ENCODE data around the gene CBY1. TPM values are rescaled to one million over a fixed set of nuclear protein-coding genes. Genes with fewer than 3 reads are reported as not detected.

Gene CBY1
- total RNA-seq (10 to 100 TPM; 14.0 to 15.1 TPM), polyA plus RNA-seq (7.6 TPM)

- Mint-ChIP-seq H3K9me3 (no peaks in the 10 kb centered on the region), H3K27ac (peak within 1 kb of the TSS; percentile 96 to 99 (median 99)), H3K4me3 (peak within 1 kb of the TSS; percentile 94 to 97 (median 96)), H3K27me3 (peaks cover 0 to 1% of the 10 kb centered on the region in 2 donors), H3K4me1 (peaks cover 8 to 29% (median 19%) of the 10 kb centered on the region in 3 donors), H3K36me3 (peaks cover 0 to 12% (median 0%) of the 10 kb centered on the region in 3 donors)
- Histone ChIP-seq H3K36me3 (ENCODE audit: insufficient read depth, low read length) (no peaks in the 10 kb centered on the region), H3K27me3 (ENCODE audit: insufficient read depth, low read length, poor library complexity, severe bottlenecking) (no peaks in the 10 kb centered on the region), H3K9me3 (ENCODE audit: low read length) (no peaks in the 10 kb centered on the region), H3K27ac (ENCODE audit: low read depth, low read length) (peak within 1 kb of the TSS; percentile 96), H3K4me1 (ENCODE audit: insufficient read depth, low read length) (peaks cover 12% of the 10 kb centered on the region), H3K4me3 (ENCODE audit: low read length) (peak within 1 kb of the TSS; percentile 88)
- CTCF ChIA-PET, result interaction anchor here (3.5 kb wide), 1 partner anchor 26 kb away, joined by 18 read pairs; the partner anchor contains the start of gene TOMM22
- POLR2A ChIA-PET, result interaction anchor here (0.5 kb wide), 2 partner anchors 46 to 1808 kb away, joined by 3 to 8 read pairs; no protein-coding TSS in a partner anchor
- DNase-seq, result peak; percentile 82 to 91 (median 83)
These were observed at the start of gene CBY1, which contains the start of gene FAM227A for GRCh38 chr22:38656256-38657044. TSS of gene CBY1 (plus strand) at chr22:38656638. CDS start at chr22:38668055, 11,417 bp downstream. TSS of gene FAM227A (minus strand) at chr22:38656392. CDS start at chr22:38650168, 6,224 bp downstream.

GRCh38 chr22:38607680-38608079, 48.8 kb upstream of the CBY1 start:
- no peak overlapping the region for H3K27ac ChIP-seq (ENCODE audit: low read depth, low read length)
- Mint-ChIP-seq H3K27ac (no peak overlapping the region), H3K4me3 (no peak overlapping the region), H3K4me1 (no peaks in the 10 kb centered on the region), H3K27me3 (peaks cover 11 to 12% of the 10 kb centered on the region in 2 donors), H3K9me3 (no peaks in the 10 kb centered on the region), H3K36me3 (no peaks in the 10 kb centered on the region)
- no peaks in the 10 kb centered on the region for H3K9me3 ChIP-seq (ENCODE audit: low read length)
- DNase-seq, result no peak
- ChIA-PET CTCF (no interaction called here), POLR2A (no interaction called here)
- H3K36me3 ChIP-seq (ENCODE audit: insufficient read depth, low read length), result no peaks in the 10 kb centered on the region
- H3K4me3 ChIP-seq (ENCODE audit: low read length), result no peak overlapping the region
- no peaks in the 10 kb centered on the region for H3K27me3 ChIP-seq (ENCODE audit: insufficient read depth, low read length, poor library complexity, severe bottlenecking)
- H3K4me1 ChIP-seq (ENCODE audit: insufficient read depth, low read length), result no peaks in the 10 kb centered on the region

DNA sequence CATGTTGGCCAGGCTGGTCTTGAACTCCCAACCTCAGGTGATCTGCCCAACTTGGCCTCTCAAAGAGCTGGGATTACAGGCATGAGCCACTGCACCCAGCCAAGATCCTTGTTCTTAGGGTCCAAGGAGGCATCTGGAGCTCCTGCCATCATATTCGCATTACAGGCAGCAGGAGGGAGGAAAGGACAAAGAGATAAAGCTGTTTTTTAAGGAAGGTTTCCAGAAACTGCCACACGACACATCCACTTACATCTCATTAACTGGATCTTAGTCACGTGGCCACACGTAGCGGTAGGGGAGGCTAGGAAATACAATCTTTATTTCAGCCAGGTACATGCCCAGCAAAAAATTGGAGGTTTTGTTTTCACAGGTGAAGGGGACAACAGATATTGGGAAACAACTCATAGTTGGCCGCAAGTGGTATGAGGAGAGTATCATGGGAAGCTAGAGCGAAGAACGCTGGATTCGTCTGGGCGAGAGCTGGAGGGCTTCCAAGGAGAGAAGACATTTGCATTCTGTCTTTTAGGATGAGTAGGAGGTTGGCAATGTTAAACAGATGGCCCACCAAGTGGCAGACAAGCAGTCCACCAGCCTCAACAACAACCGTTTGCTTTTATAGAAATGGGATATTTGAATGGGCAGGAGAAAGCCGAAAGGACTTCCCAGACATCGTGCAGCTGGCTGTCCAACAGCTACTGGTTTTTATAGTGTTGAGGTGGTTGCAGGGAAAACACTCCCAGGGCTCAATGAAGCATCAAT, 47.3 kb upstream of the CBY1 start:
- POLR2A ChIA-PET, result no interaction called here
- Histone ChIP-seq H3K4me1 (ENCODE audit: insufficient read depth, low read length) (no peaks in the 10 kb centered on the region), H3K27ac (ENCODE audit: low read depth, low read length) (no peak overlapping the region), H3K36me3 (ENCODE audit: insufficient read depth, low read length) (no peaks in the 10 kb centered on the region), H3K9me3 (ENCODE audit: low read length) (no peaks in the 10 kb centered on the region), H3K4me3 (ENCODE audit: low read length) (no peak overlapping the region), H3K27me3 (ENCODE audit: insufficient read depth, low read length, poor library complexity, severe bottlenecking) (no peaks in the 10 kb centered on the region)
- Mint-ChIP-seq H3K36me3 (no peaks in the 10 kb centered on the region), H3K27me3 (peaks cover 10 to 11% of the 10 kb centered on the region in 2 donors), H3K9me3 (no peaks in the 10 kb centered on the region), H3K27ac (no peak overlapping the region), H3K4me1 (no peaks in the 10 kb centered on the region), H3K4me3 (no peak overlapping the region)
- DNase-seq, result no peak
- CTCF ChIA-PET, result no interaction called here

- no peak for DNase-seq
- no peaks in the 10 kb centered on the region for H3K36me3 ChIP-seq (ENCODE audit: insufficient read depth, low read length)
- no peak overlapping the region for H3K4me3 ChIP-seq (ENCODE audit: low read length)
- H3K9me3 Mint-ChIP-seq, result no peaks in the 10 kb centered on the region
- H3K9me3 ChIP-seq (ENCODE audit: low read length), result no peaks in the 10 kb centered on the region
- H3K27me3 ChIP-seq (ENCODE audit: insufficient read depth, low read length, poor library complexity, severe bottlenecking), result no peaks in the 10 kb centered on the region
- H3K4me1 Mint-ChIP-seq, result no peaks in the 10 kb centered on the region
- ChIA-PET POLR2A (no interaction called here), CTCF (no interaction called here)
- no peak overlapping the region for H3K4me3 Mint-ChIP-seq
- H3K4me1 ChIP-seq (ENCODE audit: insufficient read depth, low read length), result no peaks in the 10 kb centered on the region
- H3K27ac Mint-ChIP-seq, result peak overlapping the region in 1 of 8 donors; percentile 60
- no peak overlapping the region for H3K27ac ChIP-seq (ENCODE audit: low read depth, low read length)
- peaks cover 0 to under 1% (median 0%) of the 10 kb centered on the region in 3 donors for H3K36me3 Mint-ChIP-seq
- peaks cover 8 to 11% of the 10 kb centered on the region in 2 donors for H3K27me3 Mint-ChIP-seq
These were observed 46.2 kb upstream of the CBY1 start for GRCh38 chr22:38610234-38610633.

DNA sequence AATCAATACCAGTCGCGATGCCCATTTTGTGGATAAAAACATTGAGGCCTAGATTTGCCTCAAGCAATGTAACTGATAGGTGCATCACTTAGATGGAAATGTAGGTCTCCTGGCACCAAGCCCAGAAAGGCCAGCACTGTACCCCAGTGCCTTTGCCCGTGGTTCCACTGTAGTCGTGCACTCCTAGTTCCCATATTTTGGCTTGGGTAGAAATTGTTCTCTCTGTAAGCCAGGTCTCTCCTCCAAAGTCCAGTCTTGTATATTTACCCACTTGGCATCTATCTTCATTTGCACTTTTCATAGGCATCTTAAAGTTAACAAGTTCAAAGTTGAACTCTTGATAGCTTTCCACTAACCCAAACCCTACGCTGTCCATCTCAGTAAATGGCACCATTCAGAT, 44.9 kb upstream of the CBY1 start:
- Histone ChIP-seq H3K27ac (ENCODE audit: low read depth, low read length) (no peak overlapping the region), H3K36me3 (ENCODE audit: insufficient read depth, low read length) (no peaks in the 10 kb centered on the region), H3K4me1 (ENCODE audit: insufficient read depth, low read length) (no peaks in the 10 kb centered on the region), H3K27me3 (ENCODE audit: insufficient read depth, low read length, poor library complexity, severe bottlenecking) (no peaks in the 10 kb centered on the region), H3K9me3 (ENCODE audit: low read length) (no peaks in the 10 kb centered on the region), H3K4me3 (ENCODE audit: low read length) (no peak overlapping the region)
- DNase-seq, result no peak
- Mint-ChIP-seq H3K36me3 (peaks cover 0 to 8% (median 0%) of the 10 kb centered on the region in 3 donors), H3K27ac (no peak overlapping the region), H3K9me3 (no peaks in the 10 kb centered on the region), H3K4me1 (no peaks in the 10 kb centered on the region), H3K4me3 (no peak overlapping the region), H3K27me3 (peaks cover 10 to 11% of the 10 kb centered on the region in 2 donors)
- CTCF ChIA-PET, result no interaction called here
- POLR2A ChIA-PET, result no interaction called here

DNA sequence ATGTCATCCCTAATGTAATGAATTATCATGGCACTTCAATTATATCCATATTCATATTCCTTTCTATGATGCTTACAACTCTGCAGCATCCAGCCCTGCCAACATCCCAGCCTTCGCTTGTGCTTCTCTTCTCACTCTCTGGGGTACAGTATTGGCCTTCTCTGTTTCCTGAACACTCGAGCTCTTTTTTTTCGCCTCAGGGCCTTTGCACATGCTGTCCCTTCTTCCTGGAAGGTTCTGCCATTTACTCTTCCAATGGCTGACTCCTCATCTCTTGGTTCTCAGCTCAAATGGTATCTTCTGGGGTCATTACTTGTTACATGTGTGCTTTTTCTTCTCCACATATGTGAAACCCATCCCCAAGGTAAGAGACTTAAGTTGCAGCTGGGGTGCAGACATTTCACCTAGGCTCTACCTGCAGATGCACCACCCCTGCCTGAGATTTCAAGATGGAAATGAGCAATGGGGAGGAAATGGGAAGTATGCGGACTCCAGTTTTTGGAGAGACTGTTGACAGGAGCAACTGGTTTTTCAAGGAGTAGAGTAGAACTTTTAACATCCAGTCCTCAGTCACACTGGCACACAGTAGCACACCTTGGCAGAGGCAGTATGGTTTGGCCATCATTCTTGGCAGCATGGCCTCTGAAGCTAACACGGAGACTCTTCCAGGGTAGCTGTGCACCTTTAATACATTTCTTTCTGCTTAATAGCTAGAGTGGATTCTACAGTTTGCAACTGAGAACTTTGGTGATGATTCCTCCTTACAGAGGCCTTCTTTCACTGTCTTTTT, 44.0 kb upstream of the CBY1 start:
- peaks cover 12 to 17% of the 10 kb centered on the region in 2 donors for H3K27me3 Mint-ChIP-seq
- H3K27me3 ChIP-seq (ENCODE audit: insufficient read depth, low read length, poor library complexity, severe bottlenecking), result no peaks in the 10 kb centered on the region
- H3K9me3 Mint-ChIP-seq, result peaks cover 0 to 2% (median 0%) of the 10 kb centered on the region in 5 donors
- CTCF ChIA-PET, result no interaction called here
- no peaks in the 10 kb centered on the region for H3K9me3 ChIP-seq (ENCODE audit: low read length)
- no peak for DNase-seq
- H3K36me3 ChIP-seq (ENCODE audit: insufficient read depth, low read length), result no peaks in the 10 kb centered on the region
- peaks cover 0 to 12% (median 0%) of the 10 kb centered on the region in 3 donors for H3K36me3 Mint-ChIP-seq
- POLR2A ChIA-PET, result no interaction called here
- H3K4me3 Mint-ChIP-seq, result no peak overlapping the region
- H3K27ac Mint-ChIP-seq, result no peak overlapping the region
- no peak overlapping the region for H3K27ac ChIP-seq (ENCODE audit: low read depth, low read length)
- no peaks in the 10 kb centered on the region for H3K4me1 Mint-ChIP-seq
- H3K4me1 ChIP-seq (ENCODE audit: insufficient read depth, low read length), result no peaks in the 10 kb centered on the region
- no peak overlapping the region for H3K4me3 ChIP-seq (ENCODE audit: low read length)

- DNase-seq, result no peak
- Mint-ChIP-seq H3K4me3 (no peak overlapping the region), H3K9me3 (peaks cover 2 to 11% (median 7%) of the 10 kb centered on the region in 5 donors)
These were observed 42.9 kb upstream of the CBY1 start for GRCh38 chr22:38613588-38613987.

More at GRCh38 chr22:38613588-38613987, 42.9 kb upstream of the CBY1 start:
- Mint-ChIP-seq H3K4me1 (no peaks in the 10 kb centered on the region), H3K27me3 (peaks cover 14 to 26% of the 10 kb centered on the region in 2 donors), H3K27ac (no peak overlapping the region), H3K36me3 (peaks cover 0 to 19% (median 0%) of the 10 kb centered on the region in 3 donors)
- Histone ChIP-seq H3K27me3 (ENCODE audit: insufficient read depth, low read length, poor library complexity, severe bottlenecking) (no peaks in the 10 kb centered on the region), H3K4me1 (ENCODE audit: insufficient read depth, low read length) (no peaks in the 10 kb centered on the region), H3K9me3 (ENCODE audit: low read length) (no peaks in the 10 kb centered on the region), H3K27ac (ENCODE audit: low read depth, low read length) (no peak overlapping the region), H3K36me3 (ENCODE audit: insufficient read depth, low read length) (no peaks in the 10 kb centered on the region), H3K4me3 (ENCODE audit: low read length) (no peak overlapping the region)
- ChIA-PET CTCF (no interaction called here), POLR2A (no interaction called here)
